Measurements from ENCODE around the gene HIVEP3. TPM values are rescaled to one million over a fixed set of nuclear protein-coding genes. Genes with fewer than 3 reads are reported as not detected.

The HIVEP3 gene
- total RNA-seq, 2 donors from 2014 or later, result 0.13 to 0.99 TPM

- Histone ChIP-seq H3K36me3 (ENCODE audit: control insufficient read depth, insufficient read depth, low read length) (no peaks in the 10 kb centered on the region), H3K4me1 (ENCODE audit: control insufficient read depth, insufficient read depth, low read length) (no peaks in the 10 kb centered on the region), H3K4me3 (ENCODE audit: low read length) (no peak overlapping the region), H3K9me3 (ENCODE audit: control insufficient read depth, low read length) (no peaks in the 10 kb centered on the region), H3K9ac (ENCODE audit: extremely low read depth, low read length, poor library complexity, severe bottlenecking) (no peak overlapping the region), H3K27me3 (ENCODE audit: control insufficient read depth, insufficient read depth, low read length, poor library complexity, severe bottlenecking) (no peaks in the 10 kb centered on the region), H3K27ac (ENCODE audit: low read depth, low read length) (no peak overlapping the region)
- no peaks in the 10 kb centered on the region for H3K36me3 Mint-ChIP-seq (ENCODE audit: low read depth)
- peaks cover 6% of the 10 kb centered on the region for H3K4me1 Mint-ChIP-seq
- H3K9me3 Mint-ChIP-seq, result no peaks in the 10 kb centered on the region
- 87 to 89% methylated on average over 3 to 7 of the region's 7 CpGs for WGBS, 2 experiments (ENCODE audit: insufficient coverage in 1 of 2, insufficient read length in 1 of 2)
- no peak for DNase-seq
- no peak overlapping the region for H3K27ac Mint-ChIP-seq
- TF ChIP-seq, protein P1, sequence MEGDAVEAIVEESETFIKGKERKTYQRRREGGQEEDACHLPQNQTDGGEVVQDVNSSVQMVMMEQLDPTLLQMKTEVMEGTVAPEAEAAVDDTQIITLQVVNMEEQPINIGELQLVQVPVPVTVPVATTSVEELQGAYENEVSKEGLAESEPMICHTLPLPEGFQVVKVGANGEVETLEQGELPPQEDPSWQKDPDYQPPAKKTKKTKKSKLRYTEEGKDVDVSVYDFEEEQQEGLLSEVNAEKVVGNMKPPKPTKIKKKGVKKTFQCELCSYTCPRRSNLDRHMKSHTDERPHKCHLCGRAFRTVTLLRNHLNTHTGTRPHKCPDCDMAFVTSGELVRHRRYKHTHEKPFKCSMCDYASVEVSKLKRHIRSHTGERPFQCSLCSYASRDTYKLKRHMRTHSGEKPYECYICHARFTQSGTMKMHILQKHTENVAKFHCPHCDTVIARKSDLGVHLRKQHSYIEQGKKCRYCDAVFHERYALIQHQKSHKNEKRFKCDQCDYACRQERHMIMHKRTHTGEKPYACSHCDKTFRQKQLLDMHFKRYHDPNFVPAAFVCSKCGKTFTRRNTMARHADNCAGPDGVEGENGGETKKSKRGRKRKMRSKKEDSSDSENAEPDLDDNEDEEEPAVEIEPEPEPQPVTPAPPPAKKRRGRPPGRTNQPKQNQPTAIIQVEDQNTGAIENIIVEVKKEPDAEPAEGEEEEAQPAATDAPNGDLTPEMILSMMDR (conservative IDR thresholded peaks at IDR 0.05), result no peak
- no peaks in the 10 kb centered on the region for H3K27me3 Mint-ChIP-seq (ENCODE audit: insufficient read depth)
- no peak overlapping the region for H3K4me3 Mint-ChIP-seq
Measured at GRCh38 chr1:41718497-41718896, 200.2 kb downstream of the HIVEP3 start.

- H3K27me3 Mint-ChIP-seq (ENCODE audit: insufficient read depth), result no peaks in the 10 kb centered on the region
- no peaks in the 10 kb centered on the region for H3K9me3 ChIP-seq (ENCODE audit: control insufficient read depth, low read length)
- H3K4me1 ChIP-seq (ENCODE audit: control insufficient read depth, insufficient read depth, low read length), result no peaks in the 10 kb centered on the region
- TF ChIP-seq, protein P1 (conservative IDR thresholded peaks at IDR 0.05), result no peak
- no peaks in the 10 kb centered on the region for H3K27me3 ChIP-seq (ENCODE audit: control insufficient read depth, insufficient read depth, low read length, poor library complexity, severe bottlenecking)
- DNase-seq, result no peak
- no peaks in the 10 kb centered on the region for H3K9me3 Mint-ChIP-seq
- WGBS, 2 experiments (ENCODE audit: insufficient coverage in 1 of 2, insufficient read length in 1 of 2), result 88 to 100% methylated on average over 5 to 12 of the region's 12 CpGs
- no peak overlapping the region for H3K27ac Mint-ChIP-seq
- no peak overlapping the region for H3K4me3 ChIP-seq (ENCODE audit: low read length)
- H3K36me3 ChIP-seq (ENCODE audit: control insufficient read depth, insufficient read depth, low read length), result no peaks in the 10 kb centered on the region
- H3K27ac ChIP-seq (ENCODE audit: low read depth, low read length), result no peak overlapping the region
- H3K36me3 Mint-ChIP-seq (ENCODE audit: low read depth), result no peaks in the 10 kb centered on the region
- H3K4me1 Mint-ChIP-seq, result peaks cover 7% of the 10 kb centered on the region
- no peak overlapping the region for H3K9ac ChIP-seq (ENCODE audit: extremely low read depth, low read length, poor library complexity, severe bottlenecking)
- no peak overlapping the region for H3K4me3 Mint-ChIP-seq
Measured at GRCh38 chr1:41716188-41717130, 202.3 kb downstream of the HIVEP3 start.

DNA sequence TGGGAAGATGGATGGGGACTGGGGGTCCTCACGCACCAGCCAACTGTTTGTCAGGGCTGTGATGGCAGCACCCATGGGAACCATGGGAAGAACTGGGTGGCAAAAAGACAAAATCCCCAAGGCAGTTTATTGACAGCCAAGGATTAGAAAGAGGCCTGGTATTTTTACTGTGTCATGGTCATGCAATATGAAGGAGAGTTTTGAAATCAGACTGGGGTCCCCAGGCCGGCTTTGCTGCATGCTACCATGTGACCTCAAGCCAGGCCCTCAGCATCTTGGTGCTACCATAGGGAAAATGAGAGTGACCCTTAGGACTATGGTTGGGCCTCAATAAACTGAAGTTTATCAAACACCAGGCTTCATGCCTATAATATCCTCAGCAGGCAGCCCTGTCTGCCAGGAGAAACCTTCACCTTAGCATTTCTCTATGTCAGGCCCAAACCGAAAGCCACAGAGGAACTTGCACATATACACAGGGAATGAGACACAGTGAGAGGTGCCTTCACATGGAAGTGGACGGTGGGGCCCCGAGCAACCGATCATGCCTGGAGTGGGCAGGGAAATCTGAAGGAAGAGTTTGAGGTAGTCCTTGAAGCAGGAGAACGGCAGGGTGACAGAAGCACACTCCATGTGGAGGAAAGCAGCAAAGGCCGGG is 203.2 kb downstream of the HIVEP3 start:
- H3K9ac ChIP-seq (ENCODE audit: extremely low read depth, low read length, poor library complexity, severe bottlenecking), result no peak overlapping the region
- no peaks in the 10 kb centered on the region for H3K9me3 Mint-ChIP-seq
- no peak for DNase-seq
- H3K27me3 ChIP-seq (ENCODE audit: control insufficient read depth, insufficient read depth, low read length, poor library complexity, severe bottlenecking), result no peaks in the 10 kb centered on the region
- H3K4me3 ChIP-seq (ENCODE audit: low read length), result no peak overlapping the region
- no peaks in the 10 kb centered on the region for H3K36me3 Mint-ChIP-seq (ENCODE audit: low read depth)
- no peaks in the 10 kb centered on the region for H3K4me1 ChIP-seq (ENCODE audit: control insufficient read depth, insufficient read depth, low read length)
- H3K9me3 ChIP-seq (ENCODE audit: control insufficient read depth, low read length), result no peaks in the 10 kb centered on the region
- peaks cover 7% of the 10 kb centered on the region for H3K4me1 Mint-ChIP-seq
- TF ChIP-seq, protein P1 (conservative IDR thresholded peaks at IDR 0.05), result no peak
- no peak overlapping the region for H3K27ac Mint-ChIP-seq
- WGBS, 2 experiments (ENCODE audit: insufficient coverage in 1 of 2, insufficient read length in 1 of 2), result 89 to 98% methylated on average over 6 to 8 of the region's 8 CpGs
- no peak overlapping the region for H3K4me3 Mint-ChIP-seq
- H3K27ac ChIP-seq (ENCODE audit: low read depth, low read length), result no peak overlapping the region
- H3K36me3 ChIP-seq (ENCODE audit: control insufficient read depth, insufficient read depth, low read length), result no peaks in the 10 kb centered on the region
- no peaks in the 10 kb centered on the region for H3K27me3 Mint-ChIP-seq (ENCODE audit: insufficient read depth)
